AG08396 (cell line): Measurements from ENCODE around the gene HSPG2.

Source experiments
- DNase-seq: peaks from one replicate; pipeline ENCODE4 v3.0.0; 2012; ENCODE audit warnings: low spot score, mixed read lengths

The HSPG2 gene

DNA sequence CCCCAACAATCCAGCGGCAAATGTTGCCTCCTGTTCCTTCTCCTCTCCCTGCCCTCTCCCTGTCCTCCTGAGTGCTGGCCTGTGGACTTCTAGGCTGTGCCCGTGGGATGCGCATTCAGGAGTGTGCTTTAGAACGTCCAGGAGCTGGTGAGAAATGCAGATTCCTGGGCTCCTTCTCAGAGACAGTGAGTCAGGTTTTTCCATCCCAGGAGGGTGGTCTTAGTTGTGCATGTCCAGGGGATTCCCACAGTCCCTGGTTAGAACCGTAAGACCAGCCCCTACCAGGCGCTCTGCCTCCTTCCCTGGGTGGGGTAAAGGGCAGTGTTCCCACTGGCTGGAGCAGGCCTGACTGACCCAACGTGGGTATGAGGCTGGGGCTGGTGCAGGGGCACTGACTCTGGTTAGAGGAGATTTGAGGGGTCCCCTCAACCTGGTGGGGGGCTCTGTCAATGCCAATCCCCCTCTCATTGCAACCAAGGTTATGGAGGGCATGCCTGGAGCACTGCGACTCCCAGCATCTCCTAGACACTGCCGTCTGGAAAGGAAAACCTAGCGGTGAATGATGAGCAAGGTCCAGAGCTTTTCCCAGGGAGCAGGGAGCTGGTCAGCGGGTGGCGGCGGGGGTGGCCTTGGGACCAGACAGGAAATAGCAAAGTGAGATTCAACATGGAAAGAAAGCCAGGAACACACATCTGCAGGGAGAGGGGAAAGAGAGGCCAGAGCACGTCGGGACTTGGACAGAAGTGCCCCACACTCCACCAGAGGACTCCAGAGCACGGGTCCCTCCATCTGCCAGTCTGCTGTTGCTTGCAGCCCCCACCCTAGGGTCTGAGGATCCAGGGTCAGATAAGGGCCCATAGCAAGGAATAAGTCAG is 38.5 kb downstream of the HSPG2 start:
- peak; percentile 67 for DNase-seq

DNA sequence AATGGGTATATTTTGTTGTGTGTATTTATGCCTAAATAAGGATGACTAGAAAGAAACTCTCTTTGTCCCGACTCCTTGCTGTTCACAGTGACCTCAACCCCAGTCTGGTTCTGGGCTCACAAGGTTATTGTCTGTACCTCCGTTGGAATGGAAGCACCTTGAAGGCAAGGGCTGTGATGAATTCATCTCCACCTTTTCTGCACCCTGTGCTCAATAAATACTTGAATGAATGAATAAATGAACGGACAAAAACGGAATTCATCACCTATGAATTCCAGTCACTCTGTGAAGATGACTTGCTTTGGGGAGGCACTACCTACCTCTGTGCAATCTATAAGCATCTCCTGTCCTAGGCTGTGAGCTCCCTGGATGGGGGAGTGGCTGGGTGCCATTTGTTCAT is 39.3 kb downstream of the HSPG2 start:
- no peak for DNase-seq

DNA sequence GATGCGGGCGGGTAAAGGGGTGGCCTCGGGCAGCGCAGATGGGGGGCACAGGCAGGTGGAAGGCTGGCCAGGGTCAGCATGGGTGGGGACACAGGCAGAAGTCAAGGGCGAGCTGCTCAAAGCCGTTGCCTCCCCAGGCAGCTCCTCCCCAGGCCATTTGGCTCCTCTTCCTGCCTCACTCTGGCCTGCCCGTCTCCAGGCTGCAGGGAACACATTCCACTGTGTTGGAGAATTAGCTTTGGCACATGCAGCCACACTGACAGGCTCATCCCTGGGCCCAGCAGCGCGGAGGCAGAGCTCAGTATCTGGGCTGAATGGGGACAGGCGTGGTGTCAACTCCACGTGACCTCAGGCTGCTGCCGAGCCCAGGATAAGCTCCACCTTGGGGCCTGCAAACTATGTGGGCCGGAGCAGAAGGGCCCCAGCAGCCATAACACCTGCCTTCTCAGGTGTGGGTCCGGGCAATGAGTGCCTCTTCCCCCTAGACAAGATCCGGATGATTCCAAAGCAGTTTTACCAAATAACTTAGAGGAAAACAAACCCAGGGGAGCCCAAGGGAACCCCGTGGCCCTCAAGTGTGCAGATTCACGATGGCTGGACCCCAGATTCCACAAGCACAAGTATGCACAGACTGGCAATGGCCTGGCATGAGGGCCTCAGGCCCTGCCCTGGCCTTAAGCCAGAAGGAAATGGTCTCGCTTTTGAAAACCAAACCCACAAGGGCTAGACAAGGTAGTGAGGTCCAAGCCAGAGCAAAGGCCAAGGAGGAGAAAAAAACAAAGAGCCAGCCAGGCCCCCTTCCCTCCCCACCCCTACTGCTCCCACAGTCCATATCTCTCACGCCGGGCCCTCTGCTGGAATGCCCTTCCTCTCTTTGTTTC is 40.2 kb downstream of the HSPG2 start:
- DNase-seq: peak; percentile 63

DNA sequence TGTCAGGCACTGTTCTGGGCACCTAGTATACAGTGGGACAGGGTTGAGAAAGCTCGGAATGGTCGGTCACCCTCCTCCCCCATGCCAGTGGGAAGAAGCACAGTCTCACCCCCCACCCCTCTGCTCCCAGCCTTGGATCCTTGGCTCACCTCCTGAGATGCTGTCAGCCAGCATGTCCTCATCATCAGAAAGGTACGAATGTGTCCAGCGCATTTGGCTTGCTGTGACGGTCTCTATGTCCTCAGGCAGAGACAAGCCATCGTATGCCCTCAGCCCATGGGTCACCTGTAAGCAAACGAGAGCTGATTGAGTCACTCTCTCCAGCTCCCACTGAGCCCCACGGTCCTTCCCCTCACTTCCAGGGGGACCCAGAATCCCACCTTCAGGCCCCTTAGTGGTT is 41.1 kb downstream of the HSPG2 start:
- DNase-seq: no peak

DNA sequence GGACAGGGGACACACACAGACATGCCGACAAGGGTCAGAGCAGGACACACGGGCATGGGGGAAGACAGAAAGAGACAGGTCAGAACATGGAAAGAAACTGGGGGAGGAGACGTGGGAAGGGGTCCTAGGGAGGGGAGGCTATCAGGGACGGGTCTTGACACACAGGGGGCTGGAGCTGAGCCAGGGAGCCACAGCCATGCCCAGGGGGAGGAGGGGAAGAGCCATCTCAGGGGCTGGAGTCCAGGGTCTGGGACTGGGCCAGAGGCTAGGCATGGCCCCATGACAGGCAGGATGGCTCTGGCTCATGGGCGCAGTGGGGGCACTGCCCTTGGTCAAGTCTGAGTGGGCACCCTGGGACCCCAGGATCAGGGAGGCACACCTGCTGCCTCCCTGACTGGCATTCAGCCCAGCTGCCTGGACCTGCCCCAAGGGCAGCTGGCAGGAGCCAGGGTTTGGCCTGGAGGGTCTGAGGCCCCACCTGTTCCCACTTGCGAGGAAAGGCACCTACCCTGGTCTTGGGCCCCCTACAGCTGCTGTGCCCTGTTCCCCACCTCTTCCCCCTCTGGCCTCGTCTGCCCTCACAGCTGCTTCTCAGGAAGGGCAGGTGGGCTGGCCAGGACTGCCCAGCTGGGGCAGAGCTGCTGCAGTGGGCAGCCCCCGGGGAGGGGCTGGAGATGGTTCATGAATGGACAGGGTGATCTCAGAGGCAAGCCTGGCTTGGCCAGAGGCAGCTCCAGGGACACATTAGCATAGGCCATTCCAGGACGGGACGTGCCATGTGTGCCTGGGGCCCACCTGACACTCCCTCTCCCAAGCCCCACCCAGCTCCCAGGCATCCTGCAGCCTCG is 42.9 kb downstream of the HSPG2 start:
- DNase-seq: no peak

DNA sequence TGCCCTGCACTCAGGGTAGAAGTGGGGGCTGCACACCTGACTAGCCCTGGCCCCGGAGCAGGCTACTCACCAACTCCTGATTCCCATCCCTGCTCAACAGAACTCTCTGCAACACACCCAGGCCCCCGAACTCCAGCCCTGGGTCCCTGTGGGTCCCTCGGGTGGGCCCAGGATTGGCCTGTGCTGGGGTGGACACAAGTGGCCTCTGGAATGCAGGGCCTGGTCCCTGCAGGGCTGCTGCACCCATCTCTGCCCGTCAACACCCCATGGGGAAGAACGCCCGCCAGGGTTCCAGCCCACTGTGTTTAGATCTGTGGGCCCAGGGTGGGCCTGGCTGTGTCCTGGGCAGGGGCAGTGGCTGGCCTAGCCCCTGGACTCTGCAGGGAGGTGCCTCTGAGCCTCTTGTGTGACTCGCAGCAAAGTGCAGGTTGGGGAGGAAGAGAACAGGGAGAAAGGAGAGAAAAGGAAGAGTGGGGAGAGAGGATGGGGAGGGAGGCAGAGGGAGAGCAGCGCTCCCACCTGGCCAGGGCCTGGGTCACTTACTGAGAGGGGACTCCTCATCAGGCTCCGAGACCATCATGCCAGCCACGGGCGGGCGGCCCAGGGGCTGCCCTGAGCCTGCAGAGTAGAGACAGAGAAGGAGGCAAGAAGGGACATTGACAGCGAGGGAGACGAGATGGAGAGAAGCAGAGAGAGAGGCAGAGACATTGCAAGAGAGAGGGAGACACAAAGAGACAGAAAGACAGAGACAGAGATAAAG is 43.9 kb downstream of the HSPG2 start:
- no peak for DNase-seq

DNA sequence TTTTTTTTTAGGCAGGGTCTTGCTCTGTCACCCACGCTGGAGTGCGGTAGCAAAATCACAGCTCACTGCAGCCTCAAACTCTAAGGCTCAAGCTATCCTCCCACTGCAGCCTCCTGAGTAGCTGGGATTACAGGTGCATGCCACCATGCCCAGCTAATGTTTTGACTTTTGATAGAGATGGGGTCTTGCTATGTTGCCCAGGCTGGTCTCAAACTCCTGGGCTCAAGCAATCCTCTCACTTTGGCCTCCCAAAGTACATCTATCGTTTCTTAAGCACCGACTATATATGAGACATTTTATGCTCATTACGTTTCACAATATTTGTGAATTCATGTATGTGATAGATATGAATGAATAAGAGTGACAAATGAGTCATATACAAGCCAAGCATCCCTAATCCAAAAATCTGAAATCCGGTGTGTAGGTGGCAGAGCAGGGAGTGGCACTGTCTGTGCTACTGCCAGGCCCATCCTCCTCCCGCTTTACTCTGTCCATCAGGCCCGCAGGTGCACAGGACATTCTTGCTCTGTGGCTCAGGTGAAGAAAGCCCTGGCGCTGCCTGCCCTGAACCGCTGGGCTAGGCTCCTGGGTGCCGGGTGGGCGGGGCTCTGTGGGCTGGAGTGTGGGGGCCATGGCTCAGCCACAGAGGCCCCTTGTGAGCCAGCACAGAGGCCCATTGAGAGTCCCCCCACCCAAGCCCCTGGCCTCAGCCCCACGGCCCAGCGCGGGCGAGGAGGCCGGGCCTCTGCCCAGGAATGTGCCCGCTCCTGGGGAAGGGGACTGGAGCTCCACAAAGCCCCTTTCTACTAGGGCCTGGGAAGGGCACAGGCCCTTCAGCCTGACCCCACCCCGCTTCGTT is 45.3 kb downstream of the HSPG2 start:
- DNase-seq: no peak

DNA sequence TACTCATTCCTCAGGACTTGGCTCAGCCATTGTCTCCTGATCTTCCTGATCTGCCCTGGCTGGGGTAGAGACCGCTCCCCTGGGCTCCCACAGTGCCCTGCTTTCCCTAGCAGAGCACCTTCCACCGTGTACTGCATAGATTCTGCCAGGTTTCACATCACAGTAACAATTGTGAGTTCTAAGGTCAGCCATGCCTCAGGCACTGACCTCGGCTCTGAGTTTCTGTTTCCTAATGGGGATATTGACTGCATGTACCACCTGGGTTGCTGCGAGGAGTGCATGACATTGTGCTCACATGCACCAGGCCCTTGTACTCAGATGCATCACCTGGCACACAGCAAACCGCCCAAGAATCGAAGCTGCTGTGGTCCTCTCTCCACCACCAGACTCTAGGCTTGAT is 46.0 kb downstream of the HSPG2 start:
- no peak for DNase-seq

DNA sequence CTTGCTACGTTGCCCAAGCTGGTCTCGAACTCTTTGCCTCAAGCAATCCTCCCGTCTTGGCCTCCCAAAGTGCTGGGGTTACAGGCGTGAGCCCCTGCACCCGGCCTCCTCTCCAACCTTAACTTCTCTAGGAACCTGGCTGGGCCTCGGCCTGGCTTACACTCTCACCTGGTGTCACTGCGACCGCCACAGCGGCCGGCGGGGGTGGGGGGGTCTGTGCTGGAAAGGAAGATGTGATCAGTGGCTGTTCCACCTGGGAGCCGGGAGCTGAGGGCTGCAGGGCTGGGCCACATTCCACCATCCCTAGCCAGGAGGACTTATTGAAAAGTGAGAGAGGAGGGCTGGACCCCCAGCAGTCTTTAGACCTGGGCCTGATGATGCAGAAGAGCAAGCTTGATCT is 48.6 kb downstream of the HSPG2 start:
- no peak for DNase-seq

DNA sequence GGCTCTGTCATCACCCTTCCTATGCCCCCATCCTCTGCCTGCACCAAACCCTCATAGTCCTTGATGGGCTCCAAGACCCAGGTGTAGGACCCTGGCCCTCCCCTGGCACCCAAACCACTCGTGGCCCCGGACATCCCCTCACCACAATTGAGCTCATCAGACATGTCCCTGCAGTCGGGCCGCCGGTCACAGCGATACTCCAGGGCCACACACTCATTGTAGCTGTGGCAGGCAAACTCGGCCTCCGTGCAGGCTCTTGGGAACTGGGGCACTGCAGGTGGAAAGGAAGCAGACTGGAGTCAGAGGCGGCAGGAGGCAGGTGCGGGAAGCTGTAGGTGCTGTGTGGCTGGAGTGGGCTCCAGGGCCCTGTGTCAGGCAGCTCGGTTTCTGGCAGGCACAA is 49.3 kb downstream of the HSPG2 start:
- DNase-seq: no peak

DNA sequence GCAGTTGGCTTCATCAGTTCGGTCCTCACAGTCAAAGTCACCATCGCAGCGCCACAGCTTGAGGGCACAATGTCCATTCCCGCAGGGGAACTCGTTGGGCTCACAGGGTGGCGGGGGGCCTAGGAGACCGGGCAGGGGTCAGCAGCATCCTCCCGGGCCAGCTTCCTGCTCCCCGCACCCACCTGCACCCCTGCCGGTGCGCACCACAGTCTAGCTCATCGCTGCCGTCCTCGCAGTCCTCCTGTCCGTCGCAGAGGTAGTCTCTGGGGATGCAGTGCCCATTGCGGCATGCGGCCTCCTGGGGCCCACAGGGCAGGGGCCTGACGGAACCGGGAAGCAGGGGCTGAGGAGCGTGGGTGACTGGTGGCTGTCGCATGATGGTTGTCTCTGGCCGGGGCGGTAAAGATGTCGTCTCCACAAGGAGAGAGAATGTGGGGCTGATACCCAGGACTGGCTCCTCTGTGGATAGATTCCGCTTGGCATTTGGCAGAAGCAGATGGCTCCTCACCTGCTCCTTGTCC is 49.8 kb downstream of the HSPG2 start:
- no peak for DNase-seq

DNA sequence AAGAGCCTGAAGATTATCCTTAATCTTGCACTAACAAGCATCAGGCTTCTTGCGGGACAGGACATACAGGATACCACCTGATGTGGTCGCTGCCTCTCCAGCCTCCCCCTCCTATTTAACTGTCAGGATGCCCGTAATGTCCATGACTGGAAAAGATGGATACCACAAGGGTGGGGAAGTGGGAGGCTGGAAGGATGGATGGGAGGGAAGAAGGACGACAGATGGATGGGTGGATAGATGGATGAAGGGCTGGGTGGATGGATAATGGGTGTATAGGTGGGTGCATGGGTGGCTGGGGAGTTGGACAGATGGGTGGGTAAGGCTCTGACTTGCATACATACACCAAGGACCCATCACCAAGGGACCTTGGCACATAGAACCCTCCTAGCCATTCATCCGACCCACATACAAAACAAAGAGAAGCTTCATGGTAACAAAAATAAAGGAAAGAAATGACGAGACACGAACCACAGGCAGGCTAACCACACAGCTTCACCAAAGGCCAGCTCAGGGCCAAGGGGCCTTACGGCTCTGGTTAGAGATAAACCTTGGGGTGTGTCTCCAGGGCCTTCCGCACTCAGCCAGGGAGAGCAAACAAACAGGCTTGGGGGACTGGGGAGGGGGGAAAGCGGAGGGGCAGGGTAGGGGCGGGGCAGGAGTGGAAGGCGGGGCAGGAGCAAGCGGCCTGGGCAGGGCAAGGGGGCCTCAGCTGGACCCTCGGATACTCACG is 50.5 kb downstream of the HSPG2 start:
- no peak for DNase-seq

DNA sequence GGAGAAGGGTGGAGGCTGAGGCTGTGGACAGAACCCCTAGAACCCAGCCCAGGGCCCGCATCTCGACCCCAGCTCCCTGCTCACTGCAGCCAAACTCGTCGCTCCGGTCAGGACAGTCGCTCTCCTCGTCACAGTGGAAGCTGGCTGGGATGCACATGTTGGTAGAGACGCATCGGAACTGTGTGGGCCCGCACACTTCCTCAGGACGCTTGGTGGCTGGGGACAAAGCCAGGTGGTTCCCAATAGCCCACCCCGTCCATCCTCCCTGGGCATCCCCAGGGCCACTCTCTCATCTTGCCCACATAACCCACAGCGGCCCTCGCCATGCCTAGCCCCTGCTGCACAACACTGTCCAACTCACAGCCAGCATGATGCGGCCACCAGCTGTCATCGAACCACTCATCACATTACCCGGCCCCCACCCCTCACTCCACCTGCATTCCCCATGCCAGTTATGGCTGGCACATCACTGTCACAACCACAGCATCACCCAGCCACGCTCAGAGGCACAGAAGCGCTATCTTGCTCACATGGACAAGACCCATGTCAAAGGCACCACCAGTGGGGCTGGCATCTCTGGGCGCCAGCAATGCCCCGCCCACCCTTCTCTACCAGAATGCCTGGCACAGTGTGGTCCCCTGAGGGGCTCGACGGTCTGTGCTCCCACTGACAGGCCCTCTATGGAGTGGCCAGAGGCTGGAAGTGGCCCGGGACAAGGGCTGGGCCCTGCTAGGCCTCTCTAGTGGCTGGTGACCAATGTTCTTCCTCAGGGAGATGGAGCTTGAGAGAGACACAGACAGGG is 51.7 kb downstream of the HSPG2 start:
- no peak for DNase-seq

DNA sequence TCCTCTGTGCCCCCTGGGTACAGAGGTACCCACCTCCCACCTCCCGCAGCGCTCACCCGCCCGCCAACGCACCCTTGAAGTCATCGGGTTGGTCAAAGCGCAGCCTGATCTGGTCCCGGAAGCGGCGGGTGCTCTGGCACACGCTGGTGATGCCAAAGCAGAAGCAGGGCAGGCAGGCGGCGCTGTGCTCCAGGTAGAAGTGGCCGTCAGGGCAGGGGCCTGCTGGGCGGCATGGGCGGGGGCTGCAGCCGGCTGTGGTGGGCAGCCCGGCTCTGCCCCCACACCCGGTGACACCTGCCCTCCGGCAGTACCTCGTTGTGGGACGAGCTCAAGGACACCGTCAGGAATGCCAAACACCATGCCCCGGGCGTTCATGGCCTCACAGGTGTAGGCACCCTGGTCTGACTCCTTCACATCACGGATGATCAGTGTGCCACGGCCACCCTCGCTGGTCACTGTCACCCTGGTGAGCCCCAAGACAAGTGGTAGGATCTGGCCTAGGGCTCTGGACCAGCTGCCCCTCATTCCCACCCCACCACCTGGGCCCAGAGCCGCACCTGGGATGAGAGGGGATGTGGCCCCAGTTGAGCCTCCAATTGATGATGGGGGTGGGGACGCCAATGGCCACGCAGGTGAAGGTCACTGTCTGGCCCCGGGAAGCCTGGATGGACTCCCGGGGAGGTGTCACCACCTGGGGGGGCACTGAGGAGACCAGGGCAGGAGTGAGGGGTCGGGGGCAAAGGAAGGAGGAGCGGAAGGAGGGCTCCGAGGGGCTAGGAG is 52.5 kb downstream of the HSPG2 start:
- DNase-seq: no peak

DNA sequence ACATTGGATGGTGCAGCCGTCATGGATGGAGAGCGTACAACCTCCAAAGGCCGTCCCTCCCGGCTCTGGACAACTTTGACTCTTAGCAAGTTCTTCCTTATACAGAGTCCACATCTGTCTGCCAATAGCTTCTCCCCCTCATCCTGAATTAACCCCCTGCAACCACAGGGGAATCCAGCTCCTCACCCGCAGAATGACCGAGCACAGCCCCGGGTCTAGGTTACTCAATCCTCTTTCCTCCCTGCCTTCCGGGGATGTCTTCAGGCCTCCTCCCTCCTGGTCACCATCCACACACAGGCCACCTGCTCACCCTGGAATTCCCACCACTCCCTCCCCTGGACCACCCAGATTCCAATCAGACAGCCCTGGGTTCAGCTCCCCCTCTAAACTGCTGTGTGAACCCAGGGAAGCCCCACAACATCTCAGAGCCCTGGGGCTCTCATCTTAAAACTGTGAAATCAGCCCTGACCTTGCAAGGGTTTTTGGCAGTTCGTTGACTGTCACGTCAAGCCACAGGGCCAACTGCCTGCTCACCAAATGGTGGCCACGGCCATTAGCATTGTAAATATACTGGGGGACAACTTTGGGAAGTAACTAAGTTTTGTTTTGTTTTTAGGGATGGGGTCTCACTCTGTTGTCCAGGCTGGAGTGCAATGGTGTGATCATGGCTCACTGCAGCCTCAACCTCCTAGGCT is 54.2 kb downstream of the HSPG2 start:
- DNase-seq: no peak

DNA sequence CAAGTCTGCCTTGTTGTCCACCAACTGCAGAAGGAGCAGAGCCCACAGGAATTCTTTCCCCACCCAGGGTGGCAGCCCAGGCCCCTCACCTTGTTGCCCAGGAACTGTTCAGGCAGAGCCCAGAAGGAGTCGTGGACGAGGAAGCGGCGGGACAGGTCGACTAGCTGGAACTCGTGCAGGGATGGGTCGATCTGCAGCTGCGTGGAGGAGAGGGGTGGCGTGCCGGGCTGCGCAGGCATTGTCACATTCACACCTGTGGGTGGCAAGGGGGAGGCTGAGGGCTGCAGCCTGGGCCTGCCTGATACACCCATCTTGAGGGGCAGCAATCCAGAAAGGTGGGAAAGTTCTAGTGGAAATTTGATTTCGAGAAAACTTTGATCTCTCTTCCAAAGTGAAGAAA is 55.9 kb downstream of the HSPG2 start:
- no peak for DNase-seq

DNA sequence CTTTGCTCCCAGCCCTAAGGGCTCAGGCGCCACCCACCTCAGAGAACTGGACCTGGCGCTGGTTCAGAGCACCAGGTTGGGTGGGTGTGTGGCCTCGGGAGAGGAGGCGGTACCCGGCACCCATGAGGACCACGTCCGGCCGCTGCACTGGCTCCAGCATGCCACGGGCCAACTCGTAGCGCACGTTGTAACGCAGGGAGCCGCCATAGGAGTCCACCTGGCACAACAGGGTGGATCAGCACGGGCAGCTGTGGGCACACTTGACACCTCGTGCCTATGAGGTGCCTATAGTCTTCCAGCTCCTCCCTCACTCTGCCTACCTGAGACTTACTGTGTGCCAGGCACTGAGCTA is 56.5 kb downstream of the HSPG2 start:
- DNase-seq: no peak
